Ovary (tissue), 9 donors: Measurements from ENCODE around the gene CCR8. TPM values are rescaled to one million over a fixed set of nuclear protein-coding genes. Genes with fewer than 3 reads are reported as not detected.

Source experiments
- DNase-seq, 5 donors: peaks; one replicate each; pipeline ENCODE4 v3.0.0-alpha.2; 2019 to 2020
- H3K27ac ChIP-seq, 2 donors: fragments of 200-600 bp; one replicate each; pipeline versions ENCODE4 v1.5.1 to v1.8.0; 2019 to 2022
- H3K27me3 ChIP-seq: fragments of 200-600 bp; one replicate; pipeline ENCODE4 v1.8.0; 2022
- H3K36me3 ChIP-seq: fragments of 200-600 bp; sonication (generic); one replicate; pipeline ENCODE4 v1.5.1; 2019
- H3K4me1 ChIP-seq: one replicate; pipeline ENCODE4 v1.8.1; 2013; ENCODE audit warnings: mild to moderate bottlenecking, moderate library complexity; ENCODE audit not compliant: insufficient read depth
- H3K4me3 ChIP-seq: fragments of 200-600 bp; sonication (generic); one replicate; pipeline ENCODE4 v1.5.1; 2017
- H3K9me3 ChIP-seq, 2 donors: fragments of 200-600 bp in 1 of 2; sonication (generic) in 1 of 2; one replicate each; pipeline versions ENCODE4 v1.5.1 to v1.8.1; 2013 to 2019; ENCODE audit warnings: mild to moderate bottlenecking in 1 of 2, moderate library complexity in 1 of 2
- EP300 ChIP-seq: sonication (generic); formaldehyde crosslinking; IDR thresholded peaks from one replicate; pipeline ENCODE4 v1.6.1; 2017; ENCODE audit warnings: antibody characterized with exemption
- POLR2A ChIP-seq: fragments of 450-650 bp; IDR thresholded peaks from one replicate; pipeline ENCODE4 v1.6.1; 2017; ENCODE audit warnings: antibody characterized with exemption, mild to moderate bottlenecking, moderate library complexity
- WGBS, 3 donors: extraction: QIAGEN DNeasy Blood & Tissue Kit in 1 of 3; methylation state at CpG; one replicate each; pipeline versions ENCODE4 v1.1.5 to v1.1.7; 2013 to 2017; 5-methylcytosine and 5-hydroxymethylcytosine counted together
- intact Hi-C, 4 donors: fragments of 100-400 bp; cut with DNase I; formaldehyde crosslinking; loops; one replicate each; pipeline versions ENCODE4 v1.11.0 to v1.15.1; 2022 to 2023
- polyA plus RNA-seq, 2 donors: library from polyadenylated mRNA; stranded (reverse); fragments of 200-250 nt in 1 of 2; fragments of 350-450 nt in 1 of 2; fragmentation: Illumina TruSeq in 1 of 2; extraction: RNeasy Lipid Tissue Mini Kit (QIAGEN cat#74804) in 1 of 2; gene quantifications; one replicate each; pipeline ENCODE4 v1.2.3, GENCODE V29; 2013 to 2014
- total RNA-seq, 7 donors: library from RNA; depleted of rRNA in 2 of 7; stranded (reverse); fragments of >200 nt in 2 of 7; fragmentation: NEBNext Ultra II Directional in 3 of 7; extraction: Animal tissue kit (Norgen Biotek cat#: 25700) in 3 of 7; gene quantifications; one replicate each; pipeline versions ENCODE4 v1.1.0 to v1.2.4, GENCODE V29; 2016 to 2023
- TF ChIP-seq, protein P1 (sequence below), 3 donors: fragments of 450-650 bp in 2 of 3; fragments of 200-600 bp in 1 of 3; IDR thresholded peaks; one replicate each; pipeline versions ENCODE4 v1.5.1 to v1.8.0; 2016 to 2022; ENCODE audit warnings: antibody characterized with exemption in 3 of 3, mild to moderate bottlenecking in 1 of 3
- donor health status: DM: no; HTN: no; CAD: no; lungs with moderate emphysema.
- donor health status: DM: no; HTN: no; CAD: no.
- donor health status: Bipolar disorder and iron deficiency.
- donor health status: DM: yes; HTN: yes; CAD: no.
- donor health status: DM: no; HTN: no; CAD: no.
- donor health status: DM: yes; HTN: yes; CAD: no.

Gene CCR8
- total and polyA plus RNA-seq, 9 donors = 0.23 TPM; not detected in 8

DNA sequence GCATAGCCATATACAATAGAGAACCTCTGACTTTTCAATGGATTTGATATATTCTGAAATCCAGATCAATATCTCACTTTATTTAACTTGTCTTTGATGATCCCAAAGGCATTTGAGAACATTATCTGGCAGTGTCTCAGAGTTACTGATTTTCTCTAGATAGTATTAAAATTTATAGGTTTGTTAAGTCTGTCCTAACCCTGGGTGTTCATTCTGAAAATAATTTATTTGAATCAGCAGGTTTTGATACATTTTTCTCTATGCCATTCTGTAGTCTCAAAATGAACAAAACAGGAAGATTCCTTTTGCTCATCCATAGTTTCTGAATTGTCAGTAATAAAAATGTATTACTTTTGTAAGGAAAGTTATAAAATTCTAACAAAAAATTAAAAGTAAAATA lies 14.3 kb downstream of the CCR8 start:
- no peak overlapping the region for H3K27ac ChIP-seq
- H3K9me3 ChIP-seq = no peaks in the 10 kb centered on the region
- no peak for DNase-seq
- no peak overlapping the region for H3K4me3 ChIP-seq
- TF ChIP-seq EP300 = no peak
- H3K36me3 ChIP-seq = no peaks in the 10 kb centered on the region
- no peaks in the 10 kb centered on the region for H3K4me1 ChIP-seq
- intact Hi-C loops = no loop called here
- H3K27me3 ChIP-seq = no peaks in the 10 kb centered on the region

DNA sequence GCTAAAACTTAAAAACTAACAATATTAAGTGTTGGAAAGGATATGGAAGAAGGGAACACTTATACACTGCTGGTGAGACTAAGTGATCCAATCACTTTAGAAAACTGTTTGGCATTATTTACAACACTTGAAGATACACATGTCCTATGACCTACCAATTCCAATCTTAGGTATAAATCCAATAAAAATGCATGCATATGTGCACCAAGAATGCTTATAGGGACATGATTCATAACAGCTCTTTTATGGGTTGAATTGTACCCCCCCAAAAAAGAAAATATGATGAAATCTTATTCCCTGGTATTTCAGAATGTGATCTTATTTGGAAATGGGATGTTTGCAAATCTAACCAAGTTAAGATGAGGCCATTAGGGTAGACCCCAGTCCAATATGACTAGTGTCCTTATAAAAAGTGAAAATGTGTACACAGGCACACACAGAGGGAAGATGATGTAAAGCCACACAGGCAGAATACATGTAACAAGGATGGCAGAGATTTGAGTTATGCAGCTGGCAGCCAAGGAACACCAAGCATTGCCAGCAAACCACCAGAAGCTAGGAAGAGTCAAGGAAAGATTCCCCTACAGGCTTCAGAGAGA lies 15.3 kb downstream of the CCR8 start:
- intact Hi-C loops = no loop called here
- TF ChIP-seq EP300 = no peak
- TF ChIP-seq, protein P1, sequence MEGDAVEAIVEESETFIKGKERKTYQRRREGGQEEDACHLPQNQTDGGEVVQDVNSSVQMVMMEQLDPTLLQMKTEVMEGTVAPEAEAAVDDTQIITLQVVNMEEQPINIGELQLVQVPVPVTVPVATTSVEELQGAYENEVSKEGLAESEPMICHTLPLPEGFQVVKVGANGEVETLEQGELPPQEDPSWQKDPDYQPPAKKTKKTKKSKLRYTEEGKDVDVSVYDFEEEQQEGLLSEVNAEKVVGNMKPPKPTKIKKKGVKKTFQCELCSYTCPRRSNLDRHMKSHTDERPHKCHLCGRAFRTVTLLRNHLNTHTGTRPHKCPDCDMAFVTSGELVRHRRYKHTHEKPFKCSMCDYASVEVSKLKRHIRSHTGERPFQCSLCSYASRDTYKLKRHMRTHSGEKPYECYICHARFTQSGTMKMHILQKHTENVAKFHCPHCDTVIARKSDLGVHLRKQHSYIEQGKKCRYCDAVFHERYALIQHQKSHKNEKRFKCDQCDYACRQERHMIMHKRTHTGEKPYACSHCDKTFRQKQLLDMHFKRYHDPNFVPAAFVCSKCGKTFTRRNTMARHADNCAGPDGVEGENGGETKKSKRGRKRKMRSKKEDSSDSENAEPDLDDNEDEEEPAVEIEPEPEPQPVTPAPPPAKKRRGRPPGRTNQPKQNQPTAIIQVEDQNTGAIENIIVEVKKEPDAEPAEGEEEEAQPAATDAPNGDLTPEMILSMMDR (IDR thresholded peaks at IDR 0.05) = no peak
- no peaks in the 10 kb centered on the region for H3K36me3 ChIP-seq
- H3K9me3 ChIP-seq = no peaks in the 10 kb centered on the region
- H3K27ac ChIP-seq = no peak overlapping the region
- no peaks in the 10 kb centered on the region for H3K27me3 ChIP-seq
- no peaks in the 10 kb centered on the region for H3K4me1 ChIP-seq
- H3K4me3 ChIP-seq = no peak overlapping the region
- no peak for DNase-seq

DNA sequence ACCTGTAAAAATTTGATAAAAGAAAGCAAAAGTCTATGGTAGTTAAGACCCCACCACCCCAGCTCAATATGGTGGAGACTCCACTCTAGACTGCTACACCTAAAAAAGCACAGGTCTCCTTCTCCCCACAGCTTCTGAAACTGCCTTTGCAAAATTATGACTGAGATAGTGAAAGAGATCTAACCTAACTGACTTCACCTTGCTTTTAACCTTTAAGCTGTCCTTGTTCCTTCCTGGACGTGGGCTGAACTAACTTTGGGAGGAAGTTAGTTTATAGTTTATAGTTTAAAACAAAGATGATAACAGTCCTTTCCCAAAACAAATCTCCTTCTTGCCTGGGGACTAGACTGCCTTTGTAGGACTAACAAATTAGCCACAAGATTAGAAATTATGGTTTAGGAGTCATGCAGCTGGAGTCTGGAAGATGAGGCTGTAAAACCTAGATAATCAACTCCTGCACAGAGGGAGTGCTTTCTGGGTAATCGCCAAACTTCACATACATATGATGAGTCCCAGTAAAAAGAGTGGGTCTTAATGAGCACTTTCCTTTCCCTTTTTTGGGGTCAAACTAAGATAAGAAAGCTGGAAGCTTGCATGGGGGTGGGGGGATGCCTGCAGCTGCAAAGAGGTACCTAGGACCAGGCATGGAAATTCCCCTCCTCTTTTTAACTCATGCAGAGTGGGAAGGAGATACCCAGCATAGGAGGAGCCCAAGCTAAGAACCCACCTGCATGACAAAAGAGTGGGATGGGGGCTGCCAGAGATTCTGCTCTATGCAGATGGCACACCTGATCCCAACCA lies 17.5 kb downstream of the CCR8 start:
- no peak overlapping the region for H3K4me3 ChIP-seq
- H3K27ac ChIP-seq = no peak overlapping the region
- no peak for DNase-seq
- no peaks in the 10 kb centered on the region for H3K4me1 ChIP-seq
- TF ChIP-seq, protein P1 (IDR thresholded peaks at IDR 0.05) = no peak
- TF ChIP-seq POLR2A = no peak
- TF ChIP-seq EP300 = no peak
- no peaks in the 10 kb centered on the region for H3K9me3 ChIP-seq
- H3K36me3 ChIP-seq = no peaks in the 10 kb centered on the region
- no peaks in the 10 kb centered on the region for H3K27me3 ChIP-seq
- WGBS, 3 donors = 2 to 6% (median 4%) methylated on average over 2 of the region's 2 CpGs
- intact Hi-C loops = no loop called here

DNA sequence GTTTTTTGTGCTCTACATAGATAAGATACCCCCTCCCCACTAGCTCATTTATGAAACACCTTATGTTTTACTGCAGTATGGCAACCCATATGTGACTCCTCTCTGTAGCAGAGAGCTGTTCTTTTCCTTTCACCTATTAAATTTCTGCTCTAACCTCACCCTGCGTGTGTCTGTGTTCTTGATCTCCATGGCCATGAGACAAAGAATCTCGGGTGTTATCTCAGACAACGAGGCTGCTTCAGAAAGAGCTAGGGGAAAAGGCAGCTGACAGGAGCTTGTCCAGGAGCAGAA lies 18.0 kb downstream of the CCR8 start:
- no peaks in the 10 kb centered on the region for H3K9me3 ChIP-seq
- H3K27me3 ChIP-seq = no peaks in the 10 kb centered on the region
- no peak for TF ChIP-seq POLR2A
- TF ChIP-seq, protein P1 (IDR thresholded peaks at IDR 0.05) = no peak
- TF ChIP-seq EP300 = no peak
- H3K4me1 ChIP-seq = no peaks in the 10 kb centered on the region
- no peak overlapping the region for H3K27ac ChIP-seq
- no peak overlapping the region for H3K4me3 ChIP-seq
- WGBS, 3 donors = 10 to 16% (median 12%) methylated on average over 3 of the region's 3 CpGs
- DNase-seq = no peak
- intact Hi-C loops = no loop called here
- no peaks in the 10 kb centered on the region for H3K36me3 ChIP-seq

DNA sequence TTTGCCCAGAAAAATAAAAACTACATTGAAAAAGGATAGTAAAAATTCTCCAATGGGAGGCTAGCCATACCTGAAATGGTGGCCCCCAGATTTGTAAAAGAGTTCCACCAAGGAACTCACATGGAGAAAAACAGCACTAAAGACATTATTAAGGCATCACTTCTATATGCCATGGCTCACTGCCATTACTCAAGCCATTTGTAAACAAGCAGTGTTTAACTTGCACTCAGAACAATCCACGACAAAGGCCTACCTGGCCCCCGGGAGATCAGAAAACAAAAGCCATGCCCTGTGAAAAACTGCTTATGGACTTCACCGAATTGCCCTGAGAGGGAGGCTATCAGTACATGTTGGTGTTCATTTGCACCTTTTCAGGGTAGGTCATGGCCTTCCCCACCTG lies 19.6 kb downstream of the CCR8 start:
- intact Hi-C loops = no loop called here
- 61 to 80% (median 72%) methylated on average over 3 of the region's 3 CpGs for WGBS, 3 donors

More for the DNA sequence above, 19.6 kb downstream of the CCR8 start:
- Histone ChIP-seq H3K36me3 (no peaks in the 10 kb centered on the region), H3K4me3 (no peak overlapping the region), H3K27me3 (no peaks in the 10 kb centered on the region), H3K9me3 (no peaks in the 10 kb centered on the region), H3K27ac (no peak overlapping the region), H3K4me1 (no peaks in the 10 kb centered on the region)
- no peak for DNase-seq
- TF ChIP-seq POLR2A (no peak), EP300 (no peak)
- TF ChIP-seq, protein P1 (IDR thresholded peaks at IDR 0.05) = no peak
